ENCODE data around the gene RPP25L.

DNA sequence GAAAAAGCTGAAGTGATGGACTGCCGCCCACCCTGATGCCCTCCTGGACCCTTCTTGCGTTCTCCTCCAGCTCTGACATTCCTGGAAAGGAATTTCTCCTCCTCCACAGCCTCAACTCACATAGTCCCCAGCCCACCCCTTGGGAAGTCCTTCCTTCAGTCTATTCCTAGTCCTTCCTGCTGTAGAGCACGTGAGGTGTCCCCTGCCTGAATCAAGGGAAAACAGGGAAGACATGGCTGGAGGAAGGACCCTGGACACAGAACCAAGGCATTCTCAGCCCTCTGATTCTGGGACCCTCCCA lies 13.2 kb upstream of the RPP25L start:
- TF ChIP-seq, protein P1, sequence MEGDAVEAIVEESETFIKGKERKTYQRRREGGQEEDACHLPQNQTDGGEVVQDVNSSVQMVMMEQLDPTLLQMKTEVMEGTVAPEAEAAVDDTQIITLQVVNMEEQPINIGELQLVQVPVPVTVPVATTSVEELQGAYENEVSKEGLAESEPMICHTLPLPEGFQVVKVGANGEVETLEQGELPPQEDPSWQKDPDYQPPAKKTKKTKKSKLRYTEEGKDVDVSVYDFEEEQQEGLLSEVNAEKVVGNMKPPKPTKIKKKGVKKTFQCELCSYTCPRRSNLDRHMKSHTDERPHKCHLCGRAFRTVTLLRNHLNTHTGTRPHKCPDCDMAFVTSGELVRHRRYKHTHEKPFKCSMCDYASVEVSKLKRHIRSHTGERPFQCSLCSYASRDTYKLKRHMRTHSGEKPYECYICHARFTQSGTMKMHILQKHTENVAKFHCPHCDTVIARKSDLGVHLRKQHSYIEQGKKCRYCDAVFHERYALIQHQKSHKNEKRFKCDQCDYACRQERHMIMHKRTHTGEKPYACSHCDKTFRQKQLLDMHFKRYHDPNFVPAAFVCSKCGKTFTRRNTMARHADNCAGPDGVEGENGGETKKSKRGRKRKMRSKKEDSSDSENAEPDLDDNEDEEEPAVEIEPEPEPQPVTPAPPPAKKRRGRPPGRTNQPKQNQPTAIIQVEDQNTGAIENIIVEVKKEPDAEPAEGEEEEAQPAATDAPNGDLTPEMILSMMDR (IDR thresholded peaks at IDR 0.05) = no peak
- no peak for TF ChIP-seq POLR2A (IDR thresholded peaks at IDR 0.05)
